Activated naive CD4-positive, alpha-beta T cell treated with anti-CD3 and anti-CD28 coated beads, Interleukin-2, amount 10 ng/mL, durations not matched to agents 7 days and 5 days (primary cell): ENCODE data around the gene SS18L1.

Experiments used
- CTCF ChIA-PET: fragments of 350-600 bp; sonication (Branson Sonifier 250); formaldehyde crosslinking; loops from one replicate; lab custom pipeline; 2021; ENCODE audit warnings: antibody characterized with exemption; lab: Charles Lee
- DNase-seq: peaks from one replicate; pipeline ENCODE4 v3.0.0-alpha.2; 2020
- H3K27ac Mint-ChIP-seq: one replicate; pipeline ENCODE4 v1.8.0; 2021; ENCODE audit warnings: mild to moderate bottlenecking, moderate library complexity, mixed read lengths
- H3K27me3 Mint-ChIP-seq: one replicate; pipeline ENCODE4 v1.8.0; 2021; ENCODE audit warnings: mild to moderate bottlenecking, mixed read lengths
- H3K36me3 Mint-ChIP-seq: one replicate; pipeline ENCODE4 v1.8.0; 2021; ENCODE audit warnings: mixed read lengths
- H3K4me1 Mint-ChIP-seq: one replicate; pipeline ENCODE4 v1.8.0; 2021; ENCODE audit warnings: mixed read lengths
- H3K4me3 Mint-ChIP-seq: one replicate; pipeline ENCODE4 v1.8.0; 2021; ENCODE audit warnings: mild to moderate bottlenecking, moderate library complexity, mixed read lengths
- H3K9me3 Mint-ChIP-seq: one replicate; pipeline ENCODE4 v1.8.0; 2021; ENCODE audit warnings: mixed read lengths

SS18L1 gene

GRCh38 chr20:62172666-62173065, 29.1 kb downstream of the SS18L1 start:
- Mint-ChIP-seq H3K27me3 (no peaks in the 10 kb centered on the region), H3K36me3 (peaks cover 12% of the 10 kb centered on the region), H3K4me3 (no peak overlapping the region), H3K27ac (no peak overlapping the region), H3K4me1 (no peaks in the 10 kb centered on the region), H3K9me3 (no peaks in the 10 kb centered on the region)
- CTCF ChIA-PET, result interaction anchor here (0.6 kb wide), 1 partner anchor 13 kb away, joined by 3 read pairs; no protein-coding TSS in a partner anchor
- no peak for DNase-seq

GRCh38 chr20:62174021-62174804, 30.6 kb downstream of the SS18L1 start:
- H3K4me1 Mint-ChIP-seq, result no peaks in the 10 kb centered on the region
- H3K4me3 Mint-ChIP-seq, result no peak overlapping the region
- H3K9me3 Mint-ChIP-seq, result no peaks in the 10 kb centered on the region
- H3K27me3 Mint-ChIP-seq, result no peaks in the 10 kb centered on the region
- DNase-seq, result no peak
- peaks cover 8% of the 10 kb centered on the region for H3K36me3 Mint-ChIP-seq
- CTCF ChIA-PET, result interaction anchor here (0.7 kb wide), 1 partner anchor 32 kb away, joined by 3 read pairs; no protein-coding TSS in a partner anchor
- peak overlapping the region; percentile 68 for H3K27ac Mint-ChIP-seq

DNA sequence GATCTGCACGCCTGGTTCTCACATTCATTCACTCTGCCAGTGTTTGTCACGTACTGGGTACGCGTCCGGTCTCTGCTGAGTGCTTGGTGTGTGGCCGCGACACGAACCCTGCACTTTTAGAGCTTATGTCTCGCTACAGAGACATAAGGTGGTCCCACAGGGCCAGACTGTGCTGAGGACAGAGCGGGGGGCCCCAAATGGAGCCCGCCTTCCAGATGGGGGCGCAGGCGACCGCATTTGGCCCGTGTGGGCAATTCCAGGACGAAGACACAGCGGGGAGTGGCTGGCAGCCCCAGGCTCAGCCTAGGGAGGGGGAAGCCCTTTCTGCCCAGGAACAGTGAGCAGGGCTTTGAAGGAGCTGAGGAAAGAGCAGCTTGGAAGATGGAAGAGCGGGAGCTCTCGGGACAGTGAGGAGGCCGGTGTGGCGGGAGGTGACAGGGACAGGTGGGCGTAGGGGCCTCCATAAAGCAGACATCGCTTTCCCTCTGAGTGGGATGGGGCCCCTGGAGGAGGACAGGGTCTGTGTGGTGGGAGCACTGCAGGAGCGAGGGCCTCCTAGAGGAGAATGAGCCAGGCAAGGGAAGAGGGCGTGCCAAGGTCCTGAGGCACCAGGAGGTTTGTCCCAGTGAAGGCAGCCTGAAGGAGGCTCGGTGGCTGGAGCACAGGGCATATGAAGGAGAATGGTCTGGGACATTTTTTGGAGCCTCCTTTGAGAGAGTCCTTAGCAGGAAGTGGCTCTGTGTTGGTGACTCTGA, 31.5 kb downstream of the SS18L1 start:
- Mint-ChIP-seq H3K9me3 (no peaks in the 10 kb centered on the region), H3K27me3 (no peaks in the 10 kb centered on the region), H3K4me3 (no peak overlapping the region), H3K4me1 (no peaks in the 10 kb centered on the region), H3K36me3 (peaks cover 8% of the 10 kb centered on the region), H3K27ac (peak overlapping the region; percentile 68)
- DNase-seq, result no peak
- CTCF ChIA-PET, result interaction anchor here (0.7 kb wide), 1 partner anchor 33 kb away, joined by 3 read pairs; no protein-coding TSS in a partner anchor

DNA sequence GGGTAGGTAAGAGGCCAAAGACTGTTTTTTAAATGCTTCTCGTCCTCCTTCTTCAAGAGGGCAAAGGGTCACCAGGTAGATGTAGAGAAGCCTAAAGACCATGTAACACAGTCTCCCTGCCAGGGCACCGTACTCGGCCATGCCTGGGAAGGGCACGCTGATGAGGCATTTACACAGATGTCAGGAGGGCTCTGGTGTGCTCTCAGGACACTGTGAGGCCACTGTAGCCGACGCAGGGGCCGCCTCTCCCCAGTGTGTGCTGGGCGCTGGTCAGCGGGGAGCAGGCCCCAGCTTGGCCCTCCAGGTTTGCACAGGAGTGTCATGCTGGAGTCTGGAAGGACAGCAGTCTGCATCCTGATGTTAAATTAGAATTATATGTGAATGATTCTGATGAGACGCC, 32.1 kb downstream of the SS18L1 start:
- no peak for DNase-seq
- Mint-ChIP-seq H3K27ac (no peak overlapping the region), H3K36me3 (peaks cover 8% of the 10 kb centered on the region), H3K27me3 (no peaks in the 10 kb centered on the region), H3K9me3 (no peaks in the 10 kb centered on the region), H3K4me1 (no peaks in the 10 kb centered on the region), H3K4me3 (no peak overlapping the region)
- CTCF ChIA-PET, result no interaction called here

DNA sequence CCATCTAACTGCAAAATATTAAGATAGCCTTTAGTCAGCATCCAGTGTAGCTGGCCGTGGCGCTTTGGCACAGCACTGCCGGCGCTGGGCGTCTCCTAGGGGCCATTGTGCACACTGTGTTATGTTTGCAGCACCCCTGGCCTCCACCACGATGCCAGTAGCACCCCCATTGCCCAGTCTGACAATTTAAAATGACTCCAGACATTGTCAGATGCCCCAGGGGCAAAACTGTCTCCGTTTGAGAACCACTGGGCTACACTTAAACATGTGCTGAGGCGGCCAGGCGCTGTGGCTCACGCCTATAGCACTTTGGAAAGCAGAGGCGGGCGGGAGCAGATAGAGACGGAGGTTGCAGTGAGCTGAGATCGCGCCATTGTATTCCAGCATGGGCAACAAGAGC, 33.3 kb downstream of the SS18L1 start:
- Mint-ChIP-seq H3K27me3 (no peaks in the 10 kb centered on the region), H3K36me3 (peaks cover 8% of the 10 kb centered on the region), H3K9me3 (no peaks in the 10 kb centered on the region), H3K4me1 (peaks cover 4% of the 10 kb centered on the region), H3K27ac (no peak overlapping the region), H3K4me3 (no peak overlapping the region)
- CTCF ChIA-PET, result no interaction called here
- no peak for DNase-seq

GRCh38 chr20:62177307-62177706, 33.7 kb downstream of the SS18L1 start:
- Mint-ChIP-seq H3K4me1 (peaks cover 8% of the 10 kb centered on the region), H3K27me3 (no peaks in the 10 kb centered on the region), H3K4me3 (no peak overlapping the region), H3K36me3 (peaks cover 8% of the 10 kb centered on the region), H3K27ac (no peak overlapping the region), H3K9me3 (no peaks in the 10 kb centered on the region)
- no peak for DNase-seq
- CTCF ChIA-PET, result no interaction called here

DNA sequence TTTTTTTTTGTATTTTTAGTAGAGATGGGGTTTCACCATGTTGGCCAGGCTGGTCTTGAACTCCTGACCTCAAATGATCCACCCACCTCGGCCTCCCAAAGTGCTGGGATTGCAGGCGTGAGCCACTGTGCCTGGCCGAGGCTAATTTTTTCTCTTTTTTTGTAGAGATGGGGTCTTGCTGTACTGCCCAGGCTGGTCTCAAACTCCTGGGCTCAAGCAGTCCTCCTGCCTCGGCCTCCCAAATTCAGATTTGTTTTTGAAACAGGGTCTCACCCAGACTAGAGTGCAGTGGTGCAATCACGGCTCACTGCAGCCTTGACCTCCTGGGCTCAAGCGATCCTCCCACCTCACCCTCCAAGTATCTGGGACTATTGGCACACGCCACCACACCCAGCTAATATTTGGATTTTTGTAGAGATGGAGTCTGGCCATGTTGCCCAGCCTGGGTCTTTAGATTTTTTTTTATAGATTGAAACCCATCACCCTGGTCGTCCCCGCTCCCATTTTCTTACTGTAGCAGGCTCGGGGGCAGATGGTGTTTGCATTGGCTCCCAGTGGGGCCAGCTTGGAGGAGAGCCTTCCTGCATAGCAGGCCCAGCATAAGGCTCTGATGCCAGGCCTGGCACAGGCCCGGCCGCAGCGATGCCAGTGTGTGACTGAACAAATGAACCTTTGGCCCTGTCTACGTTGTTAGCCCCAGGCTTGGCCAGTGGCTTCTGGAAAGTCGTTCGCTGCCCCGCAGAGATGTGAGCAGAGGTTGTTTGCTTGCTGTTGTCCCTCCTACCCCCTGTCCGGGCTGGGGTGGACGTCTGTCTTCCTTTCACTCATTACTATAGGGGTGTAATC, 35.0 kb downstream of the SS18L1 start:
- Mint-ChIP-seq H3K36me3 (peaks cover 8% of the 10 kb centered on the region), H3K9me3 (no peaks in the 10 kb centered on the region), H3K4me3 (no peak overlapping the region), H3K27ac (no peak overlapping the region), H3K4me1 (peaks cover 10% of the 10 kb centered on the region), H3K27me3 (peaks cover 4% of the 10 kb centered on the region)
- no peak for DNase-seq
- CTCF ChIA-PET, result no interaction called here

DNA sequence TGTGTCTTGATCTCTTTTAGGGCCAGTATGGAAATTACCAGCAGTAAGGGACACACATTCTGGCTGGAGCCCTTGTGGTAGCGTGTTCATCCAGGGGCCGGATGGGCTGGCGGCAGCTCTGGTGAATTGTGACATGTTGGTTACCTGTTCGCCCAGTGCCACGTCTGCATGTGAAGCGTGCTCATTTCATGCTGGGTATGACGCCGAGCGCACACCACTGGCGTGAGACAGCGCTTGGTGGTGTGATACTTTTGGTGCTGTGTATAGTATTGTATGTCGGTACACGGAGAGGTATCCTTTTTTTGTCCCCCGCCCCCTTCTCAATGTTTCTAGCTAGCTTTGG, 35.6 kb downstream of the SS18L1 start:
- no peak overlapping the region for H3K27ac Mint-ChIP-seq
- H3K36me3 Mint-ChIP-seq, result peaks cover 5% of the 10 kb centered on the region
- H3K9me3 Mint-ChIP-seq, result no peaks in the 10 kb centered on the region
- peaks cover 4% of the 10 kb centered on the region for H3K27me3 Mint-ChIP-seq
- no peak for DNase-seq
- H3K4me3 Mint-ChIP-seq, result no peak overlapping the region
- H3K4me1 Mint-ChIP-seq, result peaks cover 16% of the 10 kb centered on the region
- CTCF ChIA-PET, result no interaction called here

GRCh38 chr20:62181808-62182207, 38.2 kb downstream of the SS18L1 start:
- CTCF ChIA-PET, result no interaction called here
- Mint-ChIP-seq H3K27me3 (peaks cover 4% of the 10 kb centered on the region), H3K4me3 (peak overlapping the region; percentile 92), H3K4me1 (peaks cover 31% of the 10 kb centered on the region), H3K9me3 (no peaks in the 10 kb centered on the region), H3K27ac (peak overlapping the region; percentile 95), H3K36me3 (peaks cover 8% of the 10 kb centered on the region)
- DNase-seq, result no peak

DNA sequence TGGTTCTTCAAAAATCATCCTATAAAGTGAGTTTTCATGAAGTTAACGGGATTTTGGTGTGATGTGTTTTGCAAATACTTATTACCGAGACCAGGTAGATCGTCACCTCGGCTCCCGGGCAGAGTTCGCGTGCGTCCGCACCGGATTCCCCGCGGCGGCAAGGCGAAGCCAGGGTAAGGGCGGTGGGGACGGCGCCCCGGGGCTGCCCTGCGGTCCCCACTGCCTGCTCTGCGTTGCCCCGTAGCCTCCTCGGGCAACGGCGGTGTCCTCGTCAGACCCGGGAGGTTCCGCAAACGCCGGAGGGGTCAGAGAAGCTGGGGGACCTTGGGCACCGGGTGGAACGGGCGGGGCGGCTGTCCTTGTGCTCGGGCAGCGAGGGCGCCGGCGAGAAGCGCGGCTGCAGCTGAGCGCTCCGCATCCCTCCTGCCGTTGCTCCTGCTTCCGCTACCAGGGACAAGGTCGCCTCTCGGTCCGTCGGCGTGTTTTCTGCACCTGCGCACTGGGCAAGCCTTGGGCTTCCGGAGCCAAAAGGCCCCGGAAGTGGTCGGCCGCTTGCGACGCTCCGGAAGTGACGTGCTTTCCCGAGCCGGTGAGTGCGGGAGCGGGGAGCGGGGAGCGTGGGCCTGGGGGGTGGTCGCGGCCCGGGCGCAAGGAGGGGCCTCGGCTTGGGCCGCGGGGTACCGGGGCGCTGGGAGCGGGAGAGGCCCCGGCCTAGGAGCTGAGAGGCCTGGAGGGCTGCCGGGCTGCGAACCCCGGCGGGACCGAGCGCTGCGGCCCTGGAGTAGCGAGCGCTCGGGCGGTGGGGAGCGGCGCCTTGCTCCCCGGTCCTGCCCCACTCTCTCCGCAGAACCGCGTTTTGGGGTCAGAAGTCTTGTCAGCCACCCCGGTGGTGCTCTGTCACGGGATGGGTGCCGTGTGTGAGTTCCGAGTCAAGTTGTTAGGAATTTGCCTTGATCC, 39.2 kb downstream of the SS18L1 start, which contains the start of gene MTG2:
MTG2 (plus strand) TSS at position 560 of the 957 bp plus-strand sequence. CDS start 10,393 bp downstream, outside the sequence.
- Mint-ChIP-seq H3K4me1 (peaks cover 39% of the 10 kb centered on the region), H3K9me3 (no peaks in the 10 kb centered on the region), H3K36me3 (peaks cover 8% of the 10 kb centered on the region), H3K27ac (peak within 1 kb of the TSS; percentile 95), H3K27me3 (peaks cover 4% of the 10 kb centered on the region), H3K4me3 (peak within 1 kb of the TSS; percentile 92)
- DNase-seq, result peak; percentile 97
- CTCF ChIA-PET, result no interaction called here

GRCh38 chr20:62183426-62184142, 40.0 kb downstream of the SS18L1 start:
- no peak for DNase-seq
- Mint-ChIP-seq H3K9me3 (no peaks in the 10 kb centered on the region), H3K4me1 (peaks cover 39% of the 10 kb centered on the region), H3K36me3 (peaks cover 8% of the 10 kb centered on the region), H3K27me3 (peaks cover 4% of the 10 kb centered on the region), H3K4me3 (peak overlapping the region; percentile 92), H3K27ac (peak overlapping the region; percentile 89)
- CTCF ChIA-PET, result no interaction called here

DNA sequence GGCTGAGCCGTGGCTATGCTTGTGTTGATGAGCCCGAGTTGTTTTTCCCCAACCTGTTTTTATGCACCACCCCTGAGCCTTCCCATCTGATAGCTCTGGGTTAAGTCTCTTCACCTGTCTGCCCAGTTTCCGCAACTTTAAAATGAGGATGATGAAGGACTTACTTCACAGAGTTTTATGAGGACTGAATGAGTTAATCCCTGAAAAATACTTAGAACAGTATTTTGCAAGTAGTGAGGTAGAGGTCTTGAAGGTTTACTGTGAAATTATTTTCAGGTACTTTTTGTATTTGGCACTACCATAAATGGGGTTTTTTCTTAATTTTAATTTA, 42.5 kb downstream of the SS18L1 start:
- peaks cover 7% of the 10 kb centered on the region for H3K36me3 Mint-ChIP-seq
- DNase-seq, result no peak
- H3K4me1 Mint-ChIP-seq, result peaks cover 39% of the 10 kb centered on the region
- H3K4me3 Mint-ChIP-seq, result no peak overlapping the region
- no peaks in the 10 kb centered on the region for H3K9me3 Mint-ChIP-seq
- peaks cover 4% of the 10 kb centered on the region for H3K27me3 Mint-ChIP-seq
- CTCF ChIA-PET, result no interaction called here
- H3K27ac Mint-ChIP-seq, result no peak overlapping the region
